H1 (cell line): Measurements from ENCODE around the gene MAGOH. TPM values are rescaled to one million over a fixed set of nuclear protein-coding genes. Genes with fewer than 3 reads are reported as not detected.

Experiments used
- CTCF ChIA-PET: fragments of 300-600 bp; sonication (Branson Sonifier 250); formaldehyde crosslinking; loops from one replicate; lab custom pipeline; 2021; ENCODE audit not compliant: partially characterized antibody; lab: Charles Lee
- POLR2A ChIA-PET: fragments of 300-600 bp; sonication (Branson Sonifier 250); formaldehyde crosslinking; loops from one replicate; lab custom pipeline; 2021; ENCODE audit warnings: inconsistent platforms; ENCODE audit not compliant: partially characterized antibody; lab: Charles Lee
- DNase-seq, 2 experiments: peaks; one replicate each; pipeline versions ENCODE4 v3.0.0 to v3.0.0-alpha.2; 2010 to 2022; ENCODE audit warnings: low spot score in 2 of 2, low read depth in 1 of 2, mixed read lengths in 1 of 2
- FAIRE-seq: peaks from 2 replicates; lab custom pipeline; 2011; peaks lifted over from hg19 to GRCh38; lab: Jason Lieb, UNC
- H2AFZ ChIP-seq: 2 replicates; pipeline ENCODE4 v1.8.1; 2012; ENCODE audit warnings: low read length, inconsistent platforms
- H2AK5ac ChIP-seq: 2 replicates; pipeline ENCODE4 v1.6.1; 2013; ENCODE audit warnings: low read depth, low read length
- H2BK120ac ChIP-seq: replicated peaks from 2 replicates; pipeline ENCODE3; 2013; ENCODE audit warnings: low read depth, low read length, inconsistent platforms
- H2BK12ac ChIP-seq: 2 replicates; pipeline ENCODE4 v1.6.1; 2013; ENCODE audit warnings: low read depth, low read length
- H2BK15ac ChIP-seq: 2 replicates; pipeline ENCODE4 v1.6.1; 2013; ENCODE audit warnings: low read length
- H2BK20ac ChIP-seq: 2 replicates; pipeline ENCODE4 v1.6.1; 2013; ENCODE audit warnings: low read length
- H2BK5ac ChIP-seq: 2 replicates; pipeline ENCODE4 v1.6.1; 2013; ENCODE audit warnings: low read depth, low read length
- H3K14ac ChIP-seq: 2 replicates; pipeline ENCODE4 v1.6.1; 2013; ENCODE audit warnings: inconsistent platforms; ENCODE audit not compliant: insufficient read length
- H3K18ac ChIP-seq: 2 replicates; pipeline ENCODE4 v1.6.1; 2013; ENCODE audit warnings: low read length; ENCODE audit errors: extremely low read depth
- H3K23ac ChIP-seq: 2 replicates; pipeline ENCODE4 v1.6.1; 2013; ENCODE audit warnings: inconsistent platforms; ENCODE audit not compliant: insufficient read length
- H3K23me2 ChIP-seq: 2 replicates; pipeline ENCODE4 v1.6.1; 2013; ENCODE audit warnings: low read depth, low read length
- H3K27ac ChIP-seq: 2 replicates; pipeline ENCODE4 v1.6.1; 2011; ENCODE audit warnings: low read depth, low read length, inconsistent platforms
- H3K27me3 ChIP-seq, 4 experiments: replicated peaks in 1 of 4; 1 replicate in 1 of 4; 2 replicates in 3 of 4; pipeline versions ENCODE4 v1.6.1 to v1.8.1; 2011 to 2013; ENCODE audit warnings: low read length in 3 of 4, mild to moderate bottlenecking in 3 of 4, inconsistent platforms in 2 of 4, mixed read lengths in 2 of 4, moderate library complexity in 1 of 4; ENCODE audit not compliant: control insufficient read depth in 3 of 4, insufficient read depth in 3 of 4; ENCODE audit errors: extremely low read depth in 1 of 4
- H3K36me3 ChIP-seq, 4 experiments: 2 replicates each; pipeline versions ENCODE4 v1.6.1 to v1.8.1; 2011 to 2013; ENCODE audit warnings: mild to moderate bottlenecking in 4 of 4, low read length in 3 of 4, moderate library complexity in 2 of 4, control low read depth in 1 of 4, inconsistent platforms in 1 of 4; ENCODE audit not compliant: insufficient read depth in 4 of 4, control insufficient read depth in 2 of 4
- H3K4ac ChIP-seq: replicated peaks from 2 replicates; pipeline ENCODE3; 2013; ENCODE audit warnings: low read length, low read depth, mixed read lengths, inconsistent platforms; ENCODE audit not compliant: insufficient read length
- H3K4me1 ChIP-seq, 4 experiments: replicated peaks in 1 of 4; 1 replicate in 1 of 4; 2 replicates in 3 of 4; pipeline versions ENCODE4 v1.6.1 to v1.8.1; 2011 to 2013; ENCODE audit warnings: low read length in 3 of 4, inconsistent platforms in 2 of 4, mixed read lengths in 1 of 4; ENCODE audit not compliant: insufficient read depth in 4 of 4, control insufficient read depth in 3 of 4
- H3K4me2 ChIP-seq, 2 experiments: 2 replicates each; pipeline versions ENCODE4 v1.6.1 to v1.8.1; 2011 to 2013; ENCODE audit warnings: low read depth in 2 of 2, low read length in 2 of 2, control low read depth in 1 of 2, inconsistent platforms in 1 of 2, mild to moderate bottlenecking in 1 of 2; ENCODE audit not compliant: insufficient read depth in 1 of 2
- H3K4me3 ChIP-seq, 4 experiments: fragments of 200-600, 300-600 bp in 1 of 4; sonication (generic), shearing (Covaris generic), sonication (Bioruptor Twin) in 1 of 4; 2 replicates each; pipeline versions ENCODE4 v1.5.1 to v1.8.1; 2011 to 2016; ENCODE audit warnings: low read length in 4 of 4, low read depth in 3 of 4, control low read depth in 2 of 4, inconsistent platforms in 2 of 4, mild to moderate bottlenecking in 2 of 4, mixed read lengths in 1 of 4, moderate library complexity in 1 of 4; ENCODE audit not compliant: insufficient read depth in 2 of 4; ENCODE audit errors: extremely low read depth in 1 of 4
- H3K56ac ChIP-seq: replicated peaks from 2 replicates; pipeline ENCODE3; 2013; ENCODE audit warnings: low read depth, mild to moderate bottlenecking, mixed read lengths, low read length, inconsistent platforms; ENCODE audit not compliant: insufficient read length
- H3K79me1 ChIP-seq: 2 replicates; pipeline ENCODE4 v1.6.1; 2013; ENCODE audit warnings: low read depth, low read length, control low read depth
- H3K79me2 ChIP-seq, 2 experiments: 2 replicates each; pipeline versions ENCODE4 v1.6.1 to v1.8.1; 2012 to 2013; ENCODE audit warnings: low read length in 2 of 2, mild to moderate bottlenecking in 2 of 2, inconsistent platforms in 1 of 2; ENCODE audit not compliant: insufficient read depth in 2 of 2, control insufficient read depth in 1 of 2
- H3K9ac ChIP-seq, 4 experiments: replicated peaks in 1 of 4; 1 replicate in 1 of 4; 2 replicates in 3 of 4; pipeline versions ENCODE4 v1.6.1 to v1.8.1; 2011 to 2013; ENCODE audit warnings: low read depth in 3 of 4, low read length in 3 of 4, control low read depth in 2 of 4, mild to moderate bottlenecking in 2 of 4, moderate library complexity in 2 of 4, inconsistent platforms in 1 of 4; ENCODE audit errors: extremely low read depth in 1 of 4
- H3K9me3 ChIP-seq, 2 experiments: 2 replicates each; pipeline versions ENCODE4 v1.6.1 to v1.8.1; 2012 to 2013; ENCODE audit warnings: mild to moderate bottlenecking in 2 of 2, moderate library complexity in 2 of 2, control low read depth in 1 of 2, inconsistent platforms in 1 of 2, low read depth in 1 of 2, low read length in 1 of 2, mixed read lengths in 1 of 2; ENCODE audit not compliant: insufficient read depth in 2 of 2
- H4K20me1 ChIP-seq, 2 experiments: replicated peaks in 1 of 2; 2 replicates each; pipeline versions ENCODE3 to v1.8.1; 2011 to 2013; ENCODE audit warnings: inconsistent platforms in 2 of 2, low read length in 2 of 2, mild to moderate bottlenecking in 1 of 2; ENCODE audit not compliant: insufficient read depth in 2 of 2, control insufficient read depth in 1 of 2
- H4K5ac ChIP-seq: 2 replicates; pipeline ENCODE4 v1.6.1; 2013; ENCODE audit warnings: low read length, low read depth, mixed read lengths, inconsistent platforms; ENCODE audit not compliant: insufficient read length
- H4K8ac ChIP-seq: 2 replicates; pipeline ENCODE4 v1.8.0; 2013; ENCODE audit warnings: mild to moderate bottlenecking, moderate library complexity, low read length, inconsistent platforms; ENCODE audit not compliant: insufficient read depth; ENCODE audit errors: extremely low read depth
- H4K91ac ChIP-seq: replicated peaks from 2 replicates; pipeline ENCODE3; 2013; ENCODE audit warnings: low read length, mixed read lengths, inconsistent platforms; ENCODE audit not compliant: insufficient read length
- RBBP5 ChIP-seq: IDR thresholded peaks from 2 replicates; pipeline ENCODE4 v1.7.1; 2012; ENCODE audit warnings: low read depth, mild to moderate bottlenecking, inconsistent platforms, low read length, moderate library complexity, borderline replicate concordance
- RNF2 ChIP-seq: fragments of 200-900, 300-1000 bp; sonication (generic); IDR thresholded peaks from 2 replicates; pipeline ENCODE4 v1.7.1; 2016; ENCODE audit warnings: borderline replicate concordance, low read depth, mild to moderate bottlenecking, antibody characterized with exemption, low read length; ENCODE audit not compliant: poor library complexity, severe bottlenecking; ENCODE audit errors: missing control alignments
- SP1 ChIP-seq: IDR thresholded peaks from 2 replicates; pipeline ENCODE4 v1.6.1; 2011; ENCODE audit warnings: low read depth, low read length
- TAF7 ChIP-seq: optimal IDR thresholded peaks from 2 replicates; pipeline ENCODE3; 2011; ENCODE audit warnings: low read depth, mild to moderate bottlenecking, inconsistent platforms, low read length, moderate library complexity, borderline replicate concordance
- WGBS, 2 experiments: shearing (Covaris generic) in 1 of 2; methylation state at CpG; one replicate each; pipeline versions ENCODE4 v1.1.6 to v1.1.7; 2013 to 2015; ENCODE audit warnings: low lambda C conversion rate in 2 of 2, mixed read lengths in 2 of 2, inconsistent platforms in 1 of 2, low coverage in 1 of 2, missing lambda C conversion rate in 1 of 2; ENCODE audit not compliant: insufficient replicate concordance in 2 of 2, insufficient coverage in 1 of 2, insufficient read length in 1 of 2; ENCODE audit errors: extremely low coverage in 1 of 2, missing lambda C conversion rate in 1 of 2; 5-methylcytosine and 5-hydroxymethylcytosine counted together
- polyA plus RNA-seq, 7 experiments: library from polyadenylated mRNA; depleted of rRNA in 3 of 7; stranded (reverse) in 5 of 7; unstranded in 2 of 7; fragments of >200 nt in 5 of 7; fragments of 200-250 nt in 2 of 7; gene quantifications; 1 replicate in 5 of 7; 2 replicates in 1 of 7; 4 replicates in 1 of 7; pipeline versions ENCODE4 v1.2.1 to v1.2.3, GENCODE V29; 2011 to 2013; ENCODE audit warnings: missing spikeins in 2 of 7, mixed read lengths in 2 of 7
- total RNA-seq: library from RNA; stranded (reverse); fragmentation: NEBNext Ultra II Directional; extraction: Animal tissue kit (Norgen Biotek cat#: 25700); gene quantifications from 2 replicates; pipeline ENCODE4 v1.2.1, GENCODE V29; 2021

The MAGOH gene
- total and polyA plus RNA-seq, 2 of the 8 experiments (the other 6 are each of a cell fraction or from before 2014, with no cell fraction given), result 46.9 to 74.3 TPM

- Histone ChIP-seq H3K18ac (no peak overlapping the region), H4K91ac (no peak overlapping the region), H3K79me1 (peaks cover 3% of the 10 kb centered on the region; the same call in 1 of the 2 replicates), H3K9ac (no peak overlapping the region), H3K9me3 (no peaks in the 10 kb centered on the region), H3K56ac (no peak overlapping the region), H2AK5ac (no peak overlapping the region), H3K23ac (no peak overlapping the region), H2BK20ac (no peak overlapping the region), H3K4ac (no peak overlapping the region), H3K4me3 (no peak overlapping the region), H2BK5ac (no peak overlapping the region), H4K20me1 (peaks cover 0 to 3% of the 10 kb centered on the region in 2 experiments), H2BK15ac (no peak overlapping the region), H2AFZ (no peak overlapping the region), H3K14ac (no peak overlapping the region), H3K4me2 (no peak overlapping the region), H4K5ac (no peak overlapping the region), H3K27ac (no peak overlapping the region), H3K27me3 (no peaks in the 10 kb centered on the region), H3K4me1 (peaks cover 0 to 17% (median 2%) of the 10 kb centered on the region in 4 experiments; a peak in 3 of 7 replicates), H3K23me2 (no peaks in the 10 kb centered on the region), H3K79me2 (no peaks in the 10 kb centered on the region), H2BK120ac (no peak overlapping the region), H4K8ac (no peak overlapping the region; the same call in 1 of the 2 replicates), H2BK12ac (no peak overlapping the region), H3K36me3 (peaks cover 9 to 70% (median 28%) of the 10 kb centered on the region in 4 experiments; a peak in 7 of 8 replicates)
- CTCF ChIA-PET, result no interaction called here
- no peak for DNase-seq
- FAIRE-seq, result no peak
- no peak for TF ChIP-seq TAF7
- TF ChIP-seq RBBP5, result no peak
- TF ChIP-seq SP1, result no peak
- TF ChIP-seq RNF2, result no peak
- POLR2A ChIA-PET, result no interaction called here
- 97% methylated on average over 8 of the region's 8 CpGs; no CpG with 5 or more reads in 1 of the 2 experiments for WGBS, 2 experiments
These were observed 46.1 kb upstream of the MAGOH start for GRCh38 chr1:53284224-53285020.
